Endothelial cell (in vitro differentiated cells): ENCODE data around the gene GBP4. TPM values are rescaled to one million over a fixed set of nuclear protein-coding genes. Genes with fewer than 3 reads are reported as not detected.

Experiments used
- DNase-seq: peaks from one replicate; pipeline ENCODE4 v3.0.0; 2021; ENCODE audit warnings: low spot score
- H3K27ac Mint-ChIP-seq: one replicate; pipeline ENCODE4 v1.8.0; 2021; ENCODE audit warnings: mixed read lengths, inconsistent platforms; ENCODE audit not compliant: unreplicated experiment
- H3K27me3 Mint-ChIP-seq: one replicate; pipeline ENCODE4 v1.8.0; 2021; ENCODE audit warnings: mild to moderate bottlenecking, moderate library complexity, mixed read lengths, inconsistent platforms; ENCODE audit not compliant: unreplicated experiment
- H3K36me3 Mint-ChIP-seq: one replicate; pipeline ENCODE4 v1.8.0; 2021; ENCODE audit warnings: mild to moderate bottlenecking, low read depth, mixed read lengths, inconsistent platforms; ENCODE audit not compliant: unreplicated experiment
- H3K4me1 Mint-ChIP-seq: one replicate; pipeline ENCODE4 v1.8.0; 2021; ENCODE audit warnings: mild to moderate bottlenecking, mixed read lengths, inconsistent platforms; ENCODE audit not compliant: unreplicated experiment
- H3K4me3 Mint-ChIP-seq: one replicate; pipeline ENCODE4 v1.8.0; 2021; ENCODE audit warnings: mild to moderate bottlenecking, mixed read lengths, inconsistent platforms; ENCODE audit not compliant: unreplicated experiment
- H3K9me3 Mint-ChIP-seq: one replicate; pipeline ENCODE4 v1.8.0; 2021; ENCODE audit warnings: mixed read lengths, inconsistent platforms; ENCODE audit not compliant: unreplicated experiment
- total RNA-seq: library from RNA; stranded (reverse); fragmentation: NEBNext Ultra II Directional; extraction: Animal tissue kit (Norgen Biotek cat#: 25700); gene quantifications from one replicate; pipeline ENCODE4 v1.2.1, GENCODE V29; 2021; ENCODE audit not compliant: unreplicated experiment
- TF ChIP-seq, protein P1 (sequence below): fragments of 200-600 bp; sonication (generic); IDR thresholded peaks from one replicate; pipeline ENCODE4 v1.5.0; 2021; ENCODE audit warnings: antibody characterized with exemption; ENCODE audit not compliant: unreplicated experiment

Gene GBP4
- total RNA-seq, 1 donor from 2014 or later, result 75.5 TPM

DNA sequence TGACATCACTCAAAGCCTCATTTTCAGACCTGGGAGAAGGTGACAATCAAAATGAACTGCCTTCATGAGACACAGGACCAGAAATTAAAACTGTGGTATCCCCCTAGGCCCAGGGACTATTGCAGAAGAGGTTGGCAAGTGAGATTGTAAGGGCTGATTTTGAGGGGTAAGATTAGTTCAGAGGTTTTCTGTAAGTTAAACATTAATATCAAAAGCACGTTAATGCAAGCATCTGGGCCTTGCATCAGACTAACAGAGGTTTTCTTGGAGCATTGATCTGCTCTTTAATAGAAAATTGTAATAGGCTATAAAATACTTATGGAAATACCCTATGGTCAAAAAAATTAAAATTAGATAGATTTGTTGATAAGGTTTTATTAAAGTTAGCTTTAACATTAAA lies 14.6 kb upstream of the GBP4 start:
- Mint-ChIP-seq H3K36me3 (peaks cover 19% of the 10 kb centered on the region), H3K27ac (no peak overlapping the region)
- no peak for DNase-seq

DNA sequence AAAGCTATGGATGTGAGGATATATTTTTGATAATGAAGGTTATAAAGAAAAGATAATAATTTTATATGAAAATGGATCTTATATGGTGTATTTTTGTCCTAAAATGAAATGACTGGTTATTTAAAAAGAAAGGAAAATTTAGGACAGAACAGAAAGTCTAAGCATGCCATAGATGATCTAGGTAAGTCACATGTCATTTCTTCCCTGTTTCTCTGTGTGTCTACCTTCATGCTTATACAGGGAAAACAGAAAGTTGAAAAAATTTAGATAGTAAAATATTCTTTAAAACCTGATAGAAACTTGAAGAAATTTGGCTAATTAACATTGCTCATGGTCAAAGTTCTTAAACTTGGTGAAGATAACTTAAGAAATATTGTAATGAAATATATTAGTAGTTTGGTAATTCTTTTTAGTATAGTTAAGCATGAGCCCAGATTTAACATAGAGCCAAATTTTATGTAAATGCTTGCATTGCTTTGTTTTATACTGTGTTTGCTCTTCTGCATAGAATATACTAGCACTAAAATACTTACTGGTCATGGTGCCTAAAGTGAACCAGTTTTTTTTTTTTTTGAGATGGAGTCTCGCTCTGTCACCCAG lies 12.4 kb upstream of the GBP4 start:
- DNase-seq, result no peak
- TF ChIP-seq, protein P1, sequence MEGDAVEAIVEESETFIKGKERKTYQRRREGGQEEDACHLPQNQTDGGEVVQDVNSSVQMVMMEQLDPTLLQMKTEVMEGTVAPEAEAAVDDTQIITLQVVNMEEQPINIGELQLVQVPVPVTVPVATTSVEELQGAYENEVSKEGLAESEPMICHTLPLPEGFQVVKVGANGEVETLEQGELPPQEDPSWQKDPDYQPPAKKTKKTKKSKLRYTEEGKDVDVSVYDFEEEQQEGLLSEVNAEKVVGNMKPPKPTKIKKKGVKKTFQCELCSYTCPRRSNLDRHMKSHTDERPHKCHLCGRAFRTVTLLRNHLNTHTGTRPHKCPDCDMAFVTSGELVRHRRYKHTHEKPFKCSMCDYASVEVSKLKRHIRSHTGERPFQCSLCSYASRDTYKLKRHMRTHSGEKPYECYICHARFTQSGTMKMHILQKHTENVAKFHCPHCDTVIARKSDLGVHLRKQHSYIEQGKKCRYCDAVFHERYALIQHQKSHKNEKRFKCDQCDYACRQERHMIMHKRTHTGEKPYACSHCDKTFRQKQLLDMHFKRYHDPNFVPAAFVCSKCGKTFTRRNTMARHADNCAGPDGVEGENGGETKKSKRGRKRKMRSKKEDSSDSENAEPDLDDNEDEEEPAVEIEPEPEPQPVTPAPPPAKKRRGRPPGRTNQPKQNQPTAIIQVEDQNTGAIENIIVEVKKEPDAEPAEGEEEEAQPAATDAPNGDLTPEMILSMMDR, result no peak
- Mint-ChIP-seq H3K4me1 (no peaks in the 10 kb centered on the region), H3K27me3 (no peaks in the 10 kb centered on the region), H3K27ac (no peak overlapping the region), H3K4me3 (no peak overlapping the region), H3K36me3 (peaks cover 15% of the 10 kb centered on the region), H3K9me3 (peaks cover 5% of the 10 kb centered on the region)

More for the DNA sequence above, 14.6 kb upstream of the GBP4 start:
- no peak overlapping the region for H3K4me3 Mint-ChIP-seq
- TF ChIP-seq, protein P1, result no peak
- H3K4me1 Mint-ChIP-seq, result no peaks in the 10 kb centered on the region
- H3K9me3 Mint-ChIP-seq, result peaks cover 11% of the 10 kb centered on the region
- no peaks in the 10 kb centered on the region for H3K27me3 Mint-ChIP-seq

DNA sequence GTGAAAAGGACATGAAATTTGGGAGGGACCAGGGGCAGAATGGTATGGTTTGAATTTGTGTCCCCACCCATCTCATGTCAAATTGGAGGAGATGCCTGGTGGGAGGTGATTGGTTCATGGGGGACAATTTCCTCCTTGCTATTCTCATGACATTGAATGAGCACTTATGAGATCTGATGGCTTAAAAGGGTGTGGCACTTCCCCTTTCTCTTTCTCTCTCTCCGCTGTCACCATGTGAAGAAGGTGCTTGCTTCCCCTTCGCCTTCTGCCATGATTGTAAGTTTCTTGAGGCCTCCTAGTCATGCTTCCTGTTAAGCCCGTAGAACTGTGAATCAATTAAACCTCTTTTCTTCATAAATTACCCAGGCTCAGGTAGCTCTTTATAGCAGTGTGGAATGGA lies 7.6 kb upstream of the GBP4 start:
- peaks cover 23% of the 10 kb centered on the region for H3K36me3 Mint-ChIP-seq
- TF ChIP-seq, protein P1, result no peak
- no peaks in the 10 kb centered on the region for H3K4me1 Mint-ChIP-seq

DNA sequence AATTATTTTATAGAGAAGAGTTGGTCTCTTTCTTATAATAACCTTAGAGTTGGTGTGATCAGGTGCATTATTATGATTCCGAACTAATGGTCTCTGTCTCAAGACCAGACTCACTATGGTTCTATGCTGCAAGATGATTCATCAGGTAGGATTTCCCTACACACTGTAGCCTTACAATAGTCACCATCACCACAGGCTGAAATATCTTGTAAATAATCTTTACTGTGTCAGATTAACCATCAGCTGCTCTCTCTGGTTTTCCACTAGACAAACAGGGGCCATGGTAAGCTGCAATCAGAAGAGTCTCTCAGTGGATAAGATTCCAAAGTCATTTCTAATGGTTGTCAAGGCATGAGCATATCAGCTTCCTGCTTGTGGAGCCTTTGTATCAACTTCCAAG lies 4.4 kb upstream of the GBP4 start:
- TF ChIP-seq, protein P1, result no peak
- Mint-ChIP-seq H3K36me3 (peaks cover 10% of the 10 kb centered on the region), H3K27ac (no peak overlapping the region)

More for the DNA sequence above, 7.6 kb upstream of the GBP4 start:
- peaks cover 2% of the 10 kb centered on the region for H3K27me3 Mint-ChIP-seq
- no peak overlapping the region for H3K4me3 Mint-ChIP-seq
- peaks cover 13% of the 10 kb centered on the region for H3K9me3 Mint-ChIP-seq
- no peak overlapping the region for H3K27ac Mint-ChIP-seq
- DNase-seq, result no peak

DNA sequence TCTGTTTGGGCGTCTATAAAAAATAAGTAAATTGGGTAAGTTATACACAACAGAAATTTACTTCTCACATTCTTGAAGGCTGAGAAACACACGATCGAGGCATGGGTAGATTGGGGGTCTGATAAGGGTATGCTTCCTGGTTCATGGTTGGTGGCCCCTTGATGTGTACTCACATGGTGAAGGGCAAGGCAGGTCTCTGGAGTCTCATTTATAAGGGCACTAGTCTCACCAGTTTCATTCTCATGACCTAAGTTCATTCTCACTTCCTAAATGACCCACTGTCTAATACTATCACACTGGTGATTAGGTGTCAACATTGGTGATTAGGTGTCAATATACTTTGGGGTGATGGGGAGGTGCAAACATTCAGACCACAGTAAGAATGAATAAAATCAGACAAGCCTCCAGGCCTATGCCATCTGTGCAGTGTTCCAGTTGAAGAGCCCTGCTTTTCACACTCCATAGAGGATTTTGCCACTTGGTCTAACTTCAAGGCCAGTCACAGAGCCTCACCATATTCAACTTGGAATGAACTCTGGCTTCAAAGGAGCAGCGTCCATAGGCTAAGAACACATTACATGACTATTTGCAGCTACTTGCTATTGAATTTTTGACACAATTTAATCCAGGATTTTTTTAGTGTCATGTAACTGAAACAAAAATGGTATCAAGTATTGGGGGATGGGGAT lies 2.5 kb upstream of the GBP4 start:
- peaks cover 29% of the 10 kb centered on the region for H3K4me1 Mint-ChIP-seq
- H3K27ac Mint-ChIP-seq, result no peak overlapping the region
- no peak for DNase-seq
- H3K4me3 Mint-ChIP-seq, result no peak overlapping the region
- peaks cover 2% of the 10 kb centered on the region for H3K27me3 Mint-ChIP-seq
- H3K9me3 Mint-ChIP-seq, result peaks cover 8% of the 10 kb centered on the region
- peaks cover 11% of the 10 kb centered on the region for H3K36me3 Mint-ChIP-seq
- TF ChIP-seq, protein P1, result no peak

More for the DNA sequence above, 4.4 kb upstream of the GBP4 start:
- no peak for DNase-seq
- Mint-ChIP-seq H3K27me3 (peaks cover 2% of the 10 kb centered on the region), H3K4me1 (peaks cover 14% of the 10 kb centered on the region), H3K9me3 (peaks cover 8% of the 10 kb centered on the region), H3K4me3 (no peak overlapping the region)
